Activated T-cell treated with anti-CD3 and anti-CD28 coated beads, Interleukin-2, amount 50 U/mL, for 4 hours (primary cell): ENCODE data around the gene KIAA1210. TPM values are rescaled to one million over a fixed set of nuclear protein-coding genes. Genes with fewer than 3 reads are reported as not detected.
"Not testable (repeated sequence)": the region's sequence is repeated elsewhere in the genome, so short reads cannot be mapped to it uniquely, and the experiment has no call there.

Source experiments
- ATAC-seq, 2 donors: fragments of 200-7000 bp; cut with Tn5 transposase; one replicate each; pipeline ENCODE4 v1.10.0; 2021
- DNase-seq: peaks from one replicate; pipeline ENCODE4 v3.0.0-alpha.2; 2020
- H3K27me3 Mint-ChIP-seq: one replicate; pipeline ENCODE4 v1.8.0; 2021; ENCODE audit warnings: low read depth, mixed read lengths
- H3K36me3 Mint-ChIP-seq: one replicate; pipeline ENCODE4 v1.8.0; 2022; ENCODE audit warnings: mixed read lengths; ENCODE audit not compliant: insufficient read depth
- H3K4me1 Mint-ChIP-seq: one replicate; pipeline ENCODE4 v1.8.0; 2021; ENCODE audit warnings: low read depth, mixed read lengths
- H3K4me3 Mint-ChIP-seq: one replicate; pipeline ENCODE4 v1.8.0; 2021; ENCODE audit warnings: mild to moderate bottlenecking, moderate library complexity, mixed read lengths
- H3K9me3 Mint-ChIP-seq: one replicate; pipeline ENCODE4 v1.8.0; 2021; ENCODE audit warnings: mixed read lengths
- total RNA-seq, 3 donors: library from RNA; stranded (reverse); gene quantifications; one replicate each; pipeline ENCODE4 v1.2.1, GENCODE V29; 2021

Gene KIAA1210
- total RNA-seq, 3 donors from 2014 or later, result not detected

GRCh38 chrX:119036107-119037029 is 91.2 kb downstream of the KIAA1210 start:
- DNase-seq (no peak), ATAC-seq (no peak)
- peaks cover 5% of the 10 kb centered on the region for H3K9me3 Mint-ChIP-seq
- no peaks in the 10 kb centered on the region for H3K4me1 Mint-ChIP-seq
- no peaks in the 10 kb centered on the region for H3K36me3 Mint-ChIP-seq
- peaks cover 5% of the 10 kb centered on the region for H3K27me3 Mint-ChIP-seq
- no peak overlapping the region for H3K4me3 Mint-ChIP-seq

- Mint-ChIP-seq H3K4me3 (no peak overlapping the region), H3K36me3 (no peaks in the 10 kb centered on the region), H3K9me3 (peaks cover 5% of the 10 kb centered on the region), H3K4me1 (no peaks in the 10 kb centered on the region), H3K27me3 (peaks cover 5% of the 10 kb centered on the region)
- ATAC-seq, result no peak
- DNase-seq, result no peak
These were observed 96.6 kb downstream of the KIAA1210 start for GRCh38 chrX:119030990-119031389.

DNA sequence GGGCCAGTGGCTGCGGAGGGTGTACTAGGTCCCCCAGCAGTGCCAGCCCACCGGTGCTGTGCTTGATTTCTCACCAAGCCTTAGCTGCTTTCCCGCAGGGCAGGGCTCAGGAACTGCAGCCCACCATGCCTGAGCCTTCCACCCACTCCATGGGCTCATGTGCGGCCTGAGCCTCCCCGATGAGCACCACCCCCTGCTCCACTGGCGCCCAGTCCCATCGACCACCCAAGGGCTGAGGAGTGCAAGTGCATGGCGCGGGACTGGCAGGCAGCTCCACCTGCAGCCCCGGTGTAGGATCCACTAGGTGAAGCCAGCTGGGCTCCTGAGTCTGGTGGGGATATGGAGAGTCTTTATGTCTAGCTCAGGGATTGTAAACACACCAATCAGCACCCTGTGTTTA is 98.0 kb downstream of the KIAA1210 start:
- not testable (repeated sequence) for H3K36me3 Mint-ChIP-seq, H3K4me1 Mint-ChIP-seq, ATAC-seq, DNase-seq, H3K4me3 Mint-ChIP-seq, H3K27me3 Mint-ChIP-seq, H3K9me3 Mint-ChIP-seq

DNA sequence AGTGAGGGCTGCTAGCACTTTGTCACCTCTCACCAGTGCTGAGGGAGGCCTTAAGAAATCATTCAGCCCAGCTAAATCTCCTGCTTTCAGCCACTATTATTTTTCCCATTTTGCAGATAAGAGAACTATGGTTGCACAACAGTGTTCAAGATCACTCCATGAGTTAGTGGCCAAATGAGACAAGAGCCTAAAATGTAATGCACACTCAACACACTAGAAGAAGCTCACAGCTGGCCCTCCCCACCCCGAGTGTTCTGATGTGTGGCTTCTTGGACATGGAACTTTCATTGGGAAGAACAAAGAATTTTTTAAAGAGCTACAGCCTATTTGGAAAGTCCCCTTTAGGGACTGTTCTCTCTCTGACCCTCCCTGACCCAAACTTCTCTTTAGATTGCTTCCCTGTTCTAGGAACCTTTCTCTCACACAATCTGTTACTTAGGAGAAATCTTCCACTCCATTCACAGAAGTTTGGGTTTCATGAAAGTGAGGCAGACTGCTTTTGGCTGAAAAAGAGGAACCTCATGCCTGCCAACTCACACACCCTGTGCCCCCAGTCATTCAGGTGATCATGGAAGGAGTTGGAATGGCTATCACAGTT is 98.8 kb downstream of the KIAA1210 start:
- no peaks in the 10 kb centered on the region for H3K4me1 Mint-ChIP-seq
- DNase-seq (no peak), ATAC-seq (no peak)
- no peak overlapping the region for H3K4me3 Mint-ChIP-seq
- peaks cover 5% of the 10 kb centered on the region for H3K27me3 Mint-ChIP-seq
- no peaks in the 10 kb centered on the region for H3K36me3 Mint-ChIP-seq
- no peaks in the 10 kb centered on the region for H3K9me3 Mint-ChIP-seq

Other genes with a start within 250 kb of the KIAA1210 start
- 1 to 10 TPM; 5.8 to 7.3 (median 7.1) TPM for gene LONRF3, start 153.2 kb downstream of the KIAA1210 start, total RNA-seq
- gene CT47C1, start 54.8 kb downstream of the KIAA1210 start, total RNA-seq, result not detected
- 10 to 100 TPM; 34.6 to 42.7 (median 36.7) TPM for gene PGRMC1, start 108.5 kb upstream of the KIAA1210 start, total RNA-seq